AG08396 (cell line): ENCODE data around the gene SKAP1.
"Not testable (repeated sequence)": the region's sequence is repeated elsewhere in the genome, so short reads cannot be mapped to it uniquely, and the experiment has no call there.

Experiments used
- DNase-seq: peaks from one replicate; pipeline ENCODE4 v3.0.0; 2012; ENCODE audit warnings: low spot score, mixed read lengths

The SKAP1 gene

GRCh38 chr17:48368352-48368908, 61.6 kb downstream of the SKAP1 start:
- no peak for DNase-seq

- no peak for DNase-seq
These were observed 66.9 kb downstream of the SKAP1 start for GRCh38 chr17:48363161-48363560.

GRCh38 chr17:48360861-48361633, 69.0 kb downstream of the SKAP1 start:
- not testable (repeated sequence) for DNase-seq

DNA sequence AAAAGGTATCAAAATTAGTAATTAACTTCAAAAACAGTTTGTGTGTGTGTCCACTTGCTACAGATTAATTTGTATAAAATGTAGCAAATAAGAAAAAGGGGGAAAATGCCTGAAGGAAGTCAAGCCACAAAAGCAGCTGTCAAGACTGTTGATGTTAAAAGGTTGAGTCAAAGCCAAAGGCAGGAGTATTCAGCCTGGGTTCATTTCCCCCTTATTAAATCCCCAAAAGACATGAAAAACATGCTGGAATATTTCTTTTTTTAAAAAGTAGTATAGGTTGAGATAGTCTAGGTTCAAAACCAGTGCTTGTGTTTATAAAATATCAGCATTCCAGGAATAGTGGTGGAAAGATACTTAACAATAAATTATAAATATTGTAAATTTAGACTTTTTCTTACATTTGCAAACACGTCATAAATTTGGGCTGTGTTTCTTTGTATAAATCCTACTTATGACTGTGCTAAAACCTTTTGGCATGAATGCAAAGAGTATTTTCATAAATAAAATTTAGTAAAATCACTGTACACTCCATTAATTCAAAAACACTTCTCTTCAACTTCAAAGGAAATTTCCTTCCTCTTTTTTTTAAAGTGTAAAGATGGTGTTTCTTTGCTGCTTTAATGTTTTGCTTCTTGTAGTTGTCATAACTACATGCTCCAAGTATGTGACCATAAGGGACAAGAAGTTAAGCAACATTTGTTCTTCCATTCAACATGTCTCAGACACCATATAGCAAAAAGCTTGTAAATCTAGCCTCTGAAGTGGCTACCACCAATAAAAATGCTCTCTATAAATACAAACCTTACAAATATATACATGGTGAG, 72.0 kb downstream of the SKAP1 start:
- DNase-seq, result no peak

DNA sequence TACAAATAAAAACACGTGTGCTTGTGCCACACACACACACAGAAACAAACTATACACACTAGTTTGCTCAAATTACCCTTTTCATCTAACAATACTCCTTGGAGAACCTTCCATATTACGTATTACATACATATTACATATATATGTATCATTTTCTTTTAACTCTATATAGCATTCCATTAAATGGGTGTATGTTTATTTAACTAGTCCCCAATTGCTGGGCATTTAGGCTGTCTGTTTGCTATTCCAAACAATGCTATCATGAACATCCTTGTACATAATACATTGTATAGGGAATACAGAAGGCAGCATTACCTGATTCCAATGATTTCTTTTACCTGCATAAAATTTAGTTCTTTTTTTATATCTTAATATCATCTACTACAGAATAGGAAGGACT, 73.1 kb downstream of the SKAP1 start:
- no peak for DNase-seq

DNA sequence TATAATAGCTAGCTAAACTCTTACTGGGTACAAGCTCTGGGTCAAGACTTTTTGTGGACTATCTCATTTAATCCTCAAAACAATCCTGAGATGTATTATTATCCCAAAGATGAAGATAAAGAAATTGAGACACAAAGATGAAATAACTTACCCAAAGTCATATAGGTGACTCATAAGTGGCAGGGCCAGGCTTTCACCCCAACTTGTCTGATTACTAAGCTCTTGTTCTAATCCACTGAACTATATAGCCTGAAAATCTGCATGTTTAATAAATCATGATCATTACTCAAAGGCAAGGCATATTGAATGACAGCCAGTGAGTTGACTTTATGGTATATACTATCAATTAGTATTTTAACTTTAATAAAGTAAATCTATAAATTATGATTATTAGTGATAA, 77.4 kb downstream of the SKAP1 start:
- DNase-seq, result no peak

DNA sequence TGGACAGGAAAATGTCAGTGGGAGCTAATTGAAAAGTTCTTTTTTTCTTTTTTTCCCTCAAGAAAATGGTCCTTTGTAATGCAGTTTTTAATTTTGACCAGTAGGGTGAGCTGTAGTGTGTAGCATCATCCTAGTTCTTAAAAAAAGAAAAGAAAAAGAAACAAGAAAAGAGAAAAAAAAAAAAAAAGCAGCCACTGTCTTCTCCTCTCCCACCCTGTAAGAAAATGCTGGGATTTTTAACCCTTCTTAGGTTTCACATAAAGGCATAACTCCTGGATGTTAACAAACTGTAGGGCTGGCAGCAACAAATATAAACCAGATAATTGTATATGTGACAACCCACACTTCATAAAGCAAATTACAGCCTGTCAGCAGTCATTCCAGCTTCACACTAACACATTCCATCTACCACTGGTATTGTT, 78.1 kb downstream of the SKAP1 start:
- DNase-seq, result peak; percentile 34

- DNase-seq, result no peak
These were observed 81.7 kb downstream of the SKAP1 start for GRCh38 chr17:48348352-48348751.

GRCh38 chr17:48347177-48347576, 82.8 kb downstream of the SKAP1 start:
- no peak for DNase-seq

DNA sequence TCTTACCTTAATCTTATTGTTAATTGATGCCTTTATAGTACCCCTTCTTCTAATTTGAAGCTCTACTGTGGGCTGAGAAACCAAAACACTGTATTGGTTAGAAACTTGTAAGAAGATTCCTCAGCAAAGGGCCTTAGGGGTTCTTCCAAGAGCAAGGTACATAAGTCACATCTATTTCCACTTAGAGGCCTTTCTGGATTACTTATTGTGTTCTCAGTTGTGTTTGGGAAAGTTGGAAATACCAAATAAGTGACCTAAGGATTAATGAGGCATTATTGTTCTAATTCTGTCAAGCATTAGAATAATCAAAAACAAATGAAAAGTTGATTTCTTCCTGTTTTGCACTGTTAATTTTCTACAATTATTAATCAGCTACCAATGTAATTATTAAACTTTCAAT, 85.8 kb downstream of the SKAP1 start:
- DNase-seq, result no peak

GRCh38 chr17:48340916-48341315, 89.1 kb downstream of the SKAP1 start:
- DNase-seq, result no peak

DNA sequence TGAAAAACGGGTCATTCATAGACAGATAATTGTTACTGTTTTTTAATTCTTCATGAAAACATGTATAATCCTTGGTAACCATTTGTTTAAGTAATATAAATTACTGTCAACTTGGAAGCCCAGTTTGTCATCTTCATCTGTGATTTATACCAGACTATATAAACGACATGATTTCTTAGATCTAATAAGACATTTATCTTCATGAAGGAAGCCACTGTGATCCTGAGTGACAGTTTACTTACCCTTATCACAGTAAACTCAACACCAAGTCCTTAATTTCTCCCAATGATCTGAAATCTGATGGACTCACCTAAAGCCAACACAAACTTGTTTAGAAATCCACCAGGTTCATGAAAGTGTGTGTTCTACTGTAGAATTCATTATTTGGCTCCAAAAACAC, 91.3 kb downstream of the SKAP1 start:
- DNase-seq, result no peak

- not testable (repeated sequence) for DNase-seq
These were observed 92.1 kb downstream of the SKAP1 start for GRCh38 chr17:48337903-48338302.

DNA sequence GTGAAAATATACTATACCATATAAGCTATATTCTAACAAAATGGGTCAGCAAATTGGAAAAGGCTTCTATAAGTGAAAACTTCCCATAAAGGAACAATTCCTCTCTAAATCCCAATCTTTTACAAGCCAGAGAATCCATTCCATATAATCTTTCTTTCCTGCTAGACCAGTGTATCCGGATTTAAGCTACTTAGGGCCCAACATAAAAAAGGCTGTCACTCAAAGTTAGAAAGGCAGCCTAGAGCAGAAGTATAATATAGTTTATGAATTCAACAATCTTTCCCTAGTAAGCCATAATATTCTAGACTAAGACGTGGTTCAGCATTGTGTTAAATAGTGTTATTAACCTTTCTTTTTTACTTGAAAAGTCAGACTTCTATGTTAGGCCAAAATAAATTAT, 93.0 kb downstream of the SKAP1 start:
- no peak for DNase-seq

- peak; percentile 15 for DNase-seq
These were observed 94.0 kb downstream of the SKAP1 start for GRCh38 chr17:48335858-48336500.

- no peak for DNase-seq
These were observed 94.7 kb downstream of the SKAP1 start for GRCh38 chr17:48335146-48335784.

GRCh38 chr17:48333034-48333530, 96.9 kb downstream of the SKAP1 start:
- DNase-seq, result no peak

DNA sequence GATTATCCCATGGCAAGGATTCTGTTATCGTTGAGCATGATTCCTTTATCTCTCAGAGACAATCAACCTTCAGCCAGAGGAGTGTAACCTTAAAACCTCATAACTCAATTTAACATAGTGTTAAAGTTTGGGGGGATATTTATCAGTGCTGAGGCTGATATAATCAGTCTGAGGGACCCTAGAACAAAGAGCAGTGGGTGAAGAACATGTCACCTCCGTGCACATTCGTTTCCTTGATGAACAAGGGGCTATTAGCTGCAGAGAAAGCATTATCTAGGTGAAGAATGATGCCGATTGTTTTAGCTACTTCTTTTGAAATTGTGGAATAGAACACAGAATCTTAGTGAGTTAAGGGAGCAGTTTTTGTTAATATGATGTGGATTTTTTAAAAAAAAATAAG, 99.1 kb downstream of the SKAP1 start:
- DNase-seq, result no peak

- DNase-seq, result no peak
These were observed 99.6 kb downstream of the SKAP1 start for GRCh38 chr17:48330421-48330820.

DNA sequence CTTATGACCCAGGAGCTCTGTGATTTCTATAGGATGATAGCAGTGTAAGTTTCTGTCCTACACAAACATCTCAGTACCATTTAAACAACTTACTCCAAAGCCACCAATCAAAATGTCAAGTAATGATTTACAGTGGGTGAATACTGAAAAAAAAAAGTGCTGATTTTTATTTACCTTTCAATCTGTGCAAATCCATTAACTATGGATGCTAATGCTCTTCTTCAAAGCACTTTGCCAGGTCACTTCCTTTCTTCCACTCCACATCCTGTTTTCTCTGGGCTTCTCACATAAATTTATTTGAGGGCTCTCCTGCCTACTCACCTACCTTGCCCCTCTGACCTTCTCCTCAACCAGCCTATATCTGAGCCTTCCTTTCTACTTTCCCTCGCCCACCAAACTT, 101.6 kb downstream of the SKAP1 start:
- DNase-seq, result no peak

GRCh38 chr17:48326310-48326709, 103.7 kb downstream of the SKAP1 start:
- DNase-seq, result no peak

DNA sequence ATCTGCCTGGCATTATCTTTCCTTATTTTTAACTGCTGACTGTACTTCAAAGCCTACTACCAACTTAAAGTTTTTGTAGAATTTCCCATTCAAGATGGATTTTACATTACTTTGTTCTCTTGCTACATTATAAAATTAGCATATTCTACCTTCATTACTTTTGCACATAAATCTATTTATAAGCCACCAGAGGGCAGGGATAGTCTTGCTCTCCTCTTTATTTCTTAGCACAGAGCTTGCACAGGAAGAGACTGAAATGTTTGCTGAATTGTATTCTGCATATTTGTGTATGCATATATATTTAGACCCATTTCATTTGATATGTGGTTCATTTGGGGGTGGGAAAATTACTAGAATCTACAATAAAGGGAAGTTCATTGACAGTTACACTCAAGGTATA, 108.0 kb downstream of the SKAP1 start:
- no peak for DNase-seq
